Measurements from ENCODE around the gene C7orf25. TPM values are rescaled to one million over a fixed set of nuclear protein-coding genes. Genes with fewer than 3 reads are reported as not detected.

C7orf25 gene
- total and polyA plus RNA-seq, 5 donors from 2014 or later, result 0.98 to 6.3 (median 2.0) TPM

DNA sequence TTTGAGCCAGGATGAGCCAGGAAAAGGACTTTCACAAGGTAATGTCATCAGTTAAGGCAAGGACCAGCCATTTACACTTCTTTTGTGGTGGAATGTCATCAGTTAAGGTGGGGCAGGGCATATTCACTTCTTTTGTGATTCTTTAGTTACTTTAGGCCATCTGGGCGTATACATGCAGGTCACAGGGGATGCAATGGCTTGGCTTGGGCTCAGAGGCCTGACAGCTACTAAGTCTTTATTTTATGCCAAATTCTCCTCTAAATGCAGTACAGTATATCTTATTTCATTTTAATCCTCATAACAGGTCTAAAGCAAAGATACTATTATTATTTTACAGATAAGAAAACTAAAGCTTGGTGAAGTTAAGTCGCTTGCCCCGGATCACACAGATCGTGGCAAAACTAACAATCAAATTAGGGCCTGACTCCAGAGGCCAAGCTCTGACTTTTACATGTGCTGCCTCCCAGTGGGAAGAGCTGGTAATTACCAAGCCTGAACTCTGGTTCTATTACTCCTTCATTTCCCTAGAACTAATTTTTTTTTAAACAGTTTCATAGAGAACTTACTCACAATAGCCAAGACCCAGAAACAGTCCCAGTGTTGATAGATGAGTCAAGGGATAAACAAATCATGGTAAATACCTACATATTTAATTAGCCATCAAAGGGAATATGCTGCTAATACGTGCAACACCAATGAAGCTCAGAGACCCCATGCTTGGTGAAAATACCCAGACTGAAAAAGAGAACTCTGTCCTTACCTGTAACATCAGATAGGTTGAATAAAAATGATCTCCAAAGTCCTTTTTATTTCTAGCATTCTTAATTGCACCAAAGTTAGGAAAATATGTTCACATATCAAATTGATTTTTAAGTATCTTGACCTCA lies 35.4 kb downstream of the C7orf25 start:
- Histone ChIP-seq H3K9me3 (ENCODE audit: control insufficient read depth in 2 of 2, low read length in 2 of 2) (no peaks in the 10 kb centered on the region), H3K4me3 (ENCODE audit: low read depth, low read length) (no peak overlapping the region), H3K27me3 (ENCODE audit: control insufficient read depth, insufficient read depth, low read length) (no peaks in the 10 kb centered on the region), H3K36me3 (ENCODE audit: control insufficient read depth, insufficient read depth, low read length) (no peaks in the 10 kb centered on the region), H3K27ac (ENCODE audit: insufficient read depth, low read length, poor library complexity, severe bottlenecking) (no peak overlapping the region), H3K4me1 (ENCODE audit: control insufficient read depth, insufficient read depth, low read length, poor library complexity, severe bottlenecking) (no peaks in the 10 kb centered on the region)
- Mint-ChIP-seq H3K4me1 (peaks cover 0 to 2% (median 0%) of the 10 kb centered on the region in 4 donors), H3K27ac (no peak overlapping the region), H3K27me3 (peaks cover 12% of the 10 kb centered on the region), H3K36me3 (no peaks in the 10 kb centered on the region), H3K9me3 (no peaks in the 10 kb centered on the region), H3K4me3 (no peak overlapping the region)
- DNase-seq, result peak in 2 of 3 donors; percentile 1 to 50
- ATAC-seq (ENCODE audit: low read depth in 2 of 2), result no peak

GRCh38 chr7:42869131-42870020 lies 42.5 kb downstream of the C7orf25 start:
- Histone ChIP-seq H3K9me3 (ENCODE audit: control insufficient read depth in 2 of 2, low read length in 2 of 2) (peaks cover 0 to 7% of the 10 kb centered on the region in 2 experiments), H3K4me3 (ENCODE audit: low read depth, low read length) (no peak overlapping the region), H3K4me1 (ENCODE audit: control insufficient read depth, insufficient read depth, low read length, poor library complexity, severe bottlenecking) (no peaks in the 10 kb centered on the region), H3K36me3 (ENCODE audit: control insufficient read depth, insufficient read depth, low read length) (no peaks in the 10 kb centered on the region), H3K27ac (ENCODE audit: insufficient read depth, low read length, poor library complexity, severe bottlenecking) (no peak overlapping the region), H3K27me3 (ENCODE audit: control insufficient read depth, insufficient read depth, low read length) (peaks cover 2% of the 10 kb centered on the region)
- H3K36me3 Mint-ChIP-seq, result no peaks in the 10 kb centered on the region
- H3K27ac Mint-ChIP-seq, result peak overlapping the region in 1 of 3 donors; percentile 14
- H3K4me3 Mint-ChIP-seq, result no peak overlapping the region
- peaks cover 5 to 12% (median 11%) of the 10 kb centered on the region in 4 donors for H3K4me1 Mint-ChIP-seq
- ATAC-seq (ENCODE audit: low read depth in 2 of 2), result no peak
- peak in 1 of 3 donors; percentile 43 for DNase-seq
- H3K9me3 Mint-ChIP-seq, result peaks cover 0 to 12% (median 2%) of the 10 kb centered on the region in 7 donors
- H3K27me3 Mint-ChIP-seq, result peaks cover 5% of the 10 kb centered on the region

DNA sequence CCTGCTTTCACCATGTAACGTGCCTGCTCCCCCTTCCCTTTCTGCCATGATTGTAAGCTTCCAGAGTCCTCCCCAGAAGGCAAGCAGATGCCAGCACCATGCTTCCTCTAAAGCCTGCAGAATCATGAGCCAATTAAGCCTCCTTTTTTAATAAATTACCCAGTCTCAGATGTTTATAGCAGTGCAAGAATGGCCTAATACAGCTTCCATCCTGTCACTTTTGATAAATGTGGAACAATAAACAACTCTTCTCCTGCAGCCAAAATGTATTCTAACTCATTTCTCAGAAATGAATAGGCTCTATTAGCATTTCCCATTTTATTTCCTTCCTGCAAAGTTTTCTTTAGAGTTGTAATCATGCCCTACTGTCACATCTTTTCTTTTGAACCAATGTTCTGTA lies 43.4 kb downstream of the C7orf25 start:
- no peak for DNase-seq
- no peaks in the 10 kb centered on the region for H3K36me3 Mint-ChIP-seq
- peaks cover 5 to 12% (median 11%) of the 10 kb centered on the region in 4 donors for H3K4me1 Mint-ChIP-seq
- H3K27me3 ChIP-seq (ENCODE audit: control insufficient read depth, insufficient read depth, low read length), result peaks cover 2% of the 10 kb centered on the region
- no peak overlapping the region for H3K27ac Mint-ChIP-seq
- peaks cover 0 to 7% of the 10 kb centered on the region in 2 experiments for H3K9me3 ChIP-seq (ENCODE audit: control insufficient read depth in 2 of 2, low read length in 2 of 2)
- H3K9me3 Mint-ChIP-seq, result peaks cover 1 to 17% (median 5%) of the 10 kb centered on the region in 7 donors
- H3K4me3 ChIP-seq (ENCODE audit: low read depth, low read length), result no peak overlapping the region
- H3K4me1 ChIP-seq (ENCODE audit: control insufficient read depth, insufficient read depth, low read length, poor library complexity, severe bottlenecking), result no peaks in the 10 kb centered on the region
- H3K36me3 ChIP-seq (ENCODE audit: control insufficient read depth, insufficient read depth, low read length), result no peaks in the 10 kb centered on the region
- ATAC-seq (ENCODE audit: low read depth in 2 of 2), result no peak
- peaks cover 5% of the 10 kb centered on the region for H3K27me3 Mint-ChIP-seq
- H3K4me3 Mint-ChIP-seq, result no peak overlapping the region
- H3K27ac ChIP-seq (ENCODE audit: insufficient read depth, low read length, poor library complexity, severe bottlenecking), result no peak overlapping the region

Other genes with a start within 250 kb of the C7orf25 start
- 59.1 TPM for gene PSMA2, start 20.1 kb upstream of the C7orf25 start, total RNA-seq
- 100 to 1,000 TPM; 264 to 331 (median 298) TPM for gene PSMA2, start 20.1 kb upstream of the C7orf25 start, polyA plus RNA-seq
- gene MRPL32, start 20.3 kb upstream of the C7orf25 start, total RNA-seq, result 37.6 TPM
- 10 to 100 TPM; 54.6 to 86.0 (median 67.1) TPM for gene MRPL32, start 20.3 kb upstream of the C7orf25 start, polyA plus RNA-seq
- gene HECW1, start 200.6 kb upstream of the C7orf25 start, total RNA-seq, result 0.52 TPM
- gene HECW1, start 200.6 kb upstream of the C7orf25 start, polyA plus RNA-seq, result under 1 TPM in 3 of 4 donors, not detected in 1; 0.11 to 0.68 (median 0.16) TPM